Naive B cell (primary cell): ENCODE results near the gene CR1. TPM values are rescaled to one million over a fixed set of nuclear protein-coding genes. Genes with fewer than 3 reads are reported as not detected.

Source experiments
- ATAC-seq, 2 donors: fragments of 150-1000 bp; cut with Tn5 transposase; 2 replicates each; pipeline ENCODE4 v1.10.0; 2021; ENCODE audit warnings: low read depth in 2 of 2, mild to moderate bottlenecking in 2 of 2, moderate library complexity in 2 of 2
- DNase-seq: peaks from one replicate; pipeline ENCODE4 v3.0.0; 2022
- H3K27ac Mint-ChIP-seq, 6 donors: one replicate each; pipeline ENCODE4 v1.8.0; 2020 to 2022; ENCODE audit warnings: mild to moderate bottlenecking in 6 of 6, mixed read lengths in 6 of 6, moderate library complexity in 5 of 6, inconsistent platforms in 2 of 6
- H3K27me3 Mint-ChIP-seq, 3 donors: one replicate each; pipeline ENCODE4 v1.8.0; 2021 to 2022; ENCODE audit warnings: mixed read lengths in 3 of 3, mild to moderate bottlenecking in 1 of 3
- H3K36me3 Mint-ChIP-seq, 2 donors: one replicate each; pipeline ENCODE4 v1.8.0; 2020 to 2022; ENCODE audit warnings: mixed read lengths in 2 of 2, inconsistent platforms in 1 of 2, mild to moderate bottlenecking in 1 of 2
- H3K4me1 Mint-ChIP-seq, 3 donors: one replicate each; pipeline ENCODE4 v1.8.0; 2020 to 2022; ENCODE audit warnings: mixed read lengths in 3 of 3, inconsistent platforms in 1 of 3, mild to moderate bottlenecking in 1 of 3, moderate library complexity in 1 of 3
- H3K4me3 Mint-ChIP-seq, 8 donors: one replicate each; pipeline ENCODE4 v1.8.0; 2020 to 2022; ENCODE audit warnings: mild to moderate bottlenecking in 8 of 8, mixed read lengths in 8 of 8, moderate library complexity in 8 of 8, inconsistent platforms in 2 of 8
- H3K9me3 Mint-ChIP-seq, 7 donors: one replicate each; pipeline ENCODE4 v1.8.0; 2020 to 2022; ENCODE audit warnings: mixed read lengths in 7 of 7, mild to moderate bottlenecking in 5 of 7, inconsistent platforms in 2 of 7, moderate library complexity in 1 of 7
- polyA plus RNA-seq, 6 donors: library from polyadenylated mRNA; unstranded; fragments of 300-500 nt; fragmentation: Illumina TruSeq; gene quantifications; one replicate each; pipeline ENCODE4 v1.2.3, GENCODE V29; 2021; ENCODE audit warnings: low read depth in 6 of 6

CR1 gene
- polyA plus RNA-seq, 6 donors from 2014 or later, result 20.5 to 32.8 (median 24.3) TPM

- Mint-ChIP-seq H3K27ac (peak within 1 kb of the TSS in 4 of 6 donors; percentile 1 to 83 (median 36)), H3K4me3 (peak within 1 kb of the TSS; percentile 68 to 92 (median 86)), H3K27me3 (no peaks in the 10 kb centered on the region), H3K36me3 (peaks cover 0 to 7% of the 10 kb centered on the region in 2 donors), H3K9me3 (no peaks in the 10 kb centered on the region), H3K4me1 (peaks cover 6 to 15% (median 13%) of the 10 kb centered on the region in 3 donors)
- DNase-seq (peak; percentile 77), ATAC-seq (peak; percentile 98 to 99)
Observed at GRCh38 chr1:207644852-207645634, 149.1 kb downstream of the CR1 start, which contains the start of gene CR1L. CR1L (plus strand) TSS chr1:207645133; CDS start chr1:207645234, 101 bp downstream.

- DNase-seq, result no peak
- Mint-ChIP-seq H3K4me3 (peak overlapping the region in 7 of 8 donors; percentile 68 to 92 (median 84)), H3K27ac (no peak overlapping the region)
Observed at GRCh38 chr1:207645635-207646081, 149.7 kb downstream of the CR1 start.

GRCh38 chr1:207646171-207646570 lies 150.2 kb downstream of the CR1 start:
- ATAC-seq, result no peak
- no peaks in the 10 kb centered on the region for H3K9me3 Mint-ChIP-seq
- peaks cover 0 to 7% of the 10 kb centered on the region in 2 donors for H3K36me3 Mint-ChIP-seq
- peaks cover 6 to 15% (median 13%) of the 10 kb centered on the region in 3 donors for H3K4me1 Mint-ChIP-seq
- DNase-seq, result no peak
- H3K27ac Mint-ChIP-seq, result peak overlapping the region in 1 of 6 donors; percentile 6
- H3K4me3 Mint-ChIP-seq, result peak overlapping the region in 5 of 8 donors; percentile 31 to 92 (median 84)
- no peaks in the 10 kb centered on the region for H3K27me3 Mint-ChIP-seq

More at GRCh38 chr1:207645635-207646081, 149.7 kb downstream of the CR1 start:
- ATAC-seq, result no peak
- H3K36me3 Mint-ChIP-seq, result peaks cover 0 to 7% of the 10 kb centered on the region in 2 donors
- H3K4me1 Mint-ChIP-seq, result peaks cover 6 to 15% (median 13%) of the 10 kb centered on the region in 3 donors
- H3K27me3 Mint-ChIP-seq, result no peaks in the 10 kb centered on the region
- H3K9me3 Mint-ChIP-seq, result no peaks in the 10 kb centered on the region

- H3K4me3 Mint-ChIP-seq, result peak overlapping the region in 2 of 8 donors; percentile 1 to 20
- H3K4me1 Mint-ChIP-seq, result peaks cover 6 to 15% (median 13%) of the 10 kb centered on the region in 3 donors
- no peaks in the 10 kb centered on the region for H3K27me3 Mint-ChIP-seq
- ATAC-seq (no peak), DNase-seq (no peak)
- H3K9me3 Mint-ChIP-seq, result no peaks in the 10 kb centered on the region
- peaks cover 0 to 7% of the 10 kb centered on the region in 2 donors for H3K36me3 Mint-ChIP-seq
- no peak overlapping the region for H3K27ac Mint-ChIP-seq
Observed at GRCh38 chr1:207646944-207647579, 151.1 kb downstream of the CR1 start.

GRCh38 chr1:207647671-207648333 lies 151.8 kb downstream of the CR1 start:
- no peak overlapping the region for H3K4me3 Mint-ChIP-seq
- H3K36me3 Mint-ChIP-seq, result peaks cover 0 to under 1% of the 10 kb centered on the region in 2 donors
- peak overlapping the region in 2 of 6 donors; percentile 2 to 17 for H3K27ac Mint-ChIP-seq
- H3K4me1 Mint-ChIP-seq, result peaks cover 6 to 15% (median 13%) of the 10 kb centered on the region in 3 donors
- no peak for ATAC-seq
- H3K9me3 Mint-ChIP-seq, result no peaks in the 10 kb centered on the region
- H3K27me3 Mint-ChIP-seq, result no peaks in the 10 kb centered on the region
- no peak for DNase-seq

GRCh38 chr1:207648334-207649209 lies 152.6 kb downstream of the CR1 start:
- no peak for DNase-seq
- Mint-ChIP-seq H3K4me1 (peaks cover 6 to 15% (median 13%) of the 10 kb centered on the region in 3 donors), H3K4me3 (peak overlapping the region in 1 of 8 donors; percentile 51), H3K36me3 (no peaks in the 10 kb centered on the region), H3K27me3 (no peaks in the 10 kb centered on the region), H3K9me3 (no peaks in the 10 kb centered on the region), H3K27ac (peak overlapping the region in 1 of 6 donors; percentile 2)
- no peak for ATAC-seq

- no peak for DNase-seq
- Mint-ChIP-seq H3K36me3 (no peaks in the 10 kb centered on the region), H3K27ac (peak overlapping the region in 1 of 6 donors; percentile 13), H3K4me3 (peak overlapping the region in 1 of 8 donors; percentile 51), H3K4me1 (peaks cover 3 to 12% (median 8%) of the 10 kb centered on the region in 3 donors), H3K9me3 (no peaks in the 10 kb centered on the region), H3K27me3 (no peaks in the 10 kb centered on the region)
- no peak for ATAC-seq
Observed at GRCh38 chr1:207649210-207649753, 153.3 kb downstream of the CR1 start.

GRCh38 chr1:207649865-207650580 lies 154.1 kb downstream of the CR1 start:
- H3K4me3 Mint-ChIP-seq, result no peak overlapping the region
- H3K36me3 Mint-ChIP-seq, result no peaks in the 10 kb centered on the region
- no peaks in the 10 kb centered on the region for H3K9me3 Mint-ChIP-seq
- DNase-seq (no peak), ATAC-seq (no peak)
- H3K27ac Mint-ChIP-seq, result no peak overlapping the region
- no peaks in the 10 kb centered on the region for H3K27me3 Mint-ChIP-seq
- H3K4me1 Mint-ChIP-seq, result peaks cover 0 to 6% (median 3%) of the 10 kb centered on the region in 3 donors

- Mint-ChIP-seq H3K9me3 (no peaks in the 10 kb centered on the region), H3K4me1 (no peaks in the 10 kb centered on the region), H3K36me3 (no peaks in the 10 kb centered on the region), H3K4me3 (no peak overlapping the region), H3K27me3 (peaks cover 0 to 5% (median 0%) of the 10 kb centered on the region in 3 donors), H3K27ac (no peak overlapping the region)
- DNase-seq (no peak), ATAC-seq (no peak)
Observed at GRCh38 chr1:207651583-207651982, 155.6 kb downstream of the CR1 start.

GRCh38 chr1:207654320-207654719 lies 158.4 kb downstream of the CR1 start:
- Mint-ChIP-seq H3K27ac (no peak overlapping the region), H3K36me3 (no peaks in the 10 kb centered on the region), H3K4me3 (no peak overlapping the region), H3K27me3 (peaks cover 0 to 17% (median 0%) of the 10 kb centered on the region in 3 donors), H3K4me1 (no peaks in the 10 kb centered on the region), H3K9me3 (no peaks in the 10 kb centered on the region)
- no peak for ATAC-seq
- no peak for DNase-seq

- Mint-ChIP-seq H3K27ac (no peak overlapping the region), H3K4me3 (peak overlapping the region in 1 of 8 donors; percentile 2)
- no peak for ATAC-seq
Observed at GRCh38 chr1:207658408-207658807, 162.5 kb downstream of the CR1 start.

More at GRCh38 chr1:207658408-207658807, 162.5 kb downstream of the CR1 start:
- no peaks in the 10 kb centered on the region for H3K4me1 Mint-ChIP-seq
- H3K27me3 Mint-ChIP-seq, result peaks cover 0 to 27% (median under 1%) of the 10 kb centered on the region in 3 donors
- peaks cover 0 to under 1% of the 10 kb centered on the region in 2 donors for H3K36me3 Mint-ChIP-seq
- no peak for DNase-seq
- H3K9me3 Mint-ChIP-seq, result peaks cover 0 to 8% (median 0%) of the 10 kb centered on the region in 7 donors
